Breast epithelium (tissue), 4 donors: ENCODE data around the gene MAP2K5. TPM values are rescaled to one million over a fixed set of nuclear protein-coding genes. Genes with fewer than 3 reads are reported as not detected.

ENCODE experiments used
- DNase-seq, 2 donors: peaks; one replicate each; pipeline ENCODE4 v3.0.0-alpha.2; 2019; ENCODE audit warnings: low spot score in 2 of 2
- H3K27ac ChIP-seq, 2 donors: fragments of 200-600 bp; sonication (generic) in 1 of 2; one replicate each; pipeline ENCODE4 v1.5.1; 2016 to 2019; ENCODE audit warnings: mild to moderate bottlenecking in 1 of 2
- H3K27me3 ChIP-seq, 2 donors: fragments of 200-600 bp; sonication (generic) in 1 of 2; one replicate each; pipeline versions ENCODE4 v1.5.1 to v1.6.0; 2017 to 2019; ENCODE audit warnings: control low read depth in 1 of 2, mild to moderate bottlenecking in 1 of 2
- H3K36me3 ChIP-seq: fragments of 200-600 bp; one replicate; pipeline ENCODE4 v1.5.1; 2019
- H3K4me1 ChIP-seq, 2 donors: fragments of 200-600 bp; sonication (generic); one replicate each; pipeline ENCODE4 v1.5.1; 2016 to 2019; ENCODE audit warnings: control low read depth in 1 of 2
- H3K4me3 ChIP-seq, 3 donors: fragments of 200-600 bp; sonication (generic); 1 replicate in 2 of 3; 2 replicates in 1 of 3; pipeline ENCODE4 v1.5.1; 2016 to 2019; ENCODE audit warnings: mild to moderate bottlenecking in 3 of 3, moderate library complexity in 2 of 3
- H3K9me3 ChIP-seq, 2 donors: fragments of 200-600 bp; sonication (generic) in 1 of 2; one replicate each; pipeline ENCODE4 v1.5.1; 2016 to 2019; ENCODE audit warnings: control low read depth in 1 of 2
- CTCF ChIP-seq, 3 donors: fragments of 450-650 bp; IDR thresholded peaks; one replicate each; pipeline ENCODE4 v1.5.1; 2016 to 2017; ENCODE audit warnings: antibody characterized with exemption in 3 of 3, mild to moderate bottlenecking in 3 of 3, moderate library complexity in 3 of 3
- POLR2A ChIP-seq: fragments of 450-650 bp; IDR thresholded peaks from one replicate; pipeline ENCODE4 v1.6.1; 2016; ENCODE audit warnings: antibody characterized with exemption, mild to moderate bottlenecking, moderate library complexity
- POLR2AphosphoS5 ChIP-seq, 3 donors: sonication (generic); formaldehyde crosslinking; IDR thresholded peaks; one replicate each; pipeline ENCODE4 v1.6.1; 2017; ENCODE audit warnings: antibody characterized with exemption in 3 of 3
- intact Hi-C: fragments of 100-400 bp; cut with DNase I; formaldehyde crosslinking; loops from one replicate; pipeline ENCODE4 v1.15.1; 2023; ENCODE audit warnings: low total_unique reads
- total RNA-seq, 3 donors: library from RNA; depleted of rRNA; stranded (reverse); fragments of >200 nt; gene quantifications; one replicate each; pipeline ENCODE4 v1.1.0, GENCODE V29; 2016

Gene MAP2K5
- total RNA-seq, 3 donors from 2014 or later = 13.8 to 15.1 (median 14.0) TPM

DNA sequence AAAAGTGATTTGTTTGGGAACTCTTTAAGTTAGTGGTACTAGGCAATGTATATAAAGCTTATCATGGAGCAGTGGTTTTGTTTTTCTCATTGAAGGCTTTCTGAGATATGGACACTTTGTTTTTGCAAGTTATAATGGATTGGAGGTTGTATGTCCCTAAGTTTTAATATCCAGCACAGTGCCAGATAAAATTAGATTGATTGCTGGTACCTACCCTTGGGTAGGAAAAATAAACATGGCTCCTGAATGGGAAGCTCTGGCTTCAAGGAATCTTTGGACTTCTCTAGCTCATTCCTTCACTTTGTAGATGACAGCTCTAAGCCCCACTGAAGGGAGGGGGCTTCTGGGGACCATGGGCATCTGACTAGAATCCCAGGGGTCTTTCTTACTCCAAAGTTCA, 201.1 kb downstream of the MAP2K5 start:
- Histone ChIP-seq H3K4me1 (no peaks in the 10 kb centered on the region), H3K36me3 (no peaks in the 10 kb centered on the region), H3K27ac (no peak overlapping the region), H3K9me3 (no peaks in the 10 kb centered on the region), H3K4me3 (no peak overlapping the region), H3K27me3 (no peaks in the 10 kb centered on the region)
- intact Hi-C loops = no loop called here
- no peak for TF ChIP-seq POLR2A
- no peak for TF ChIP-seq CTCF (IDR thresholded peaks at IDR 0.05)
- TF ChIP-seq POLR2AphosphoS5 (IDR thresholded peaks at IDR 0.05) = no peak
- DNase-seq = no peak

DNA sequence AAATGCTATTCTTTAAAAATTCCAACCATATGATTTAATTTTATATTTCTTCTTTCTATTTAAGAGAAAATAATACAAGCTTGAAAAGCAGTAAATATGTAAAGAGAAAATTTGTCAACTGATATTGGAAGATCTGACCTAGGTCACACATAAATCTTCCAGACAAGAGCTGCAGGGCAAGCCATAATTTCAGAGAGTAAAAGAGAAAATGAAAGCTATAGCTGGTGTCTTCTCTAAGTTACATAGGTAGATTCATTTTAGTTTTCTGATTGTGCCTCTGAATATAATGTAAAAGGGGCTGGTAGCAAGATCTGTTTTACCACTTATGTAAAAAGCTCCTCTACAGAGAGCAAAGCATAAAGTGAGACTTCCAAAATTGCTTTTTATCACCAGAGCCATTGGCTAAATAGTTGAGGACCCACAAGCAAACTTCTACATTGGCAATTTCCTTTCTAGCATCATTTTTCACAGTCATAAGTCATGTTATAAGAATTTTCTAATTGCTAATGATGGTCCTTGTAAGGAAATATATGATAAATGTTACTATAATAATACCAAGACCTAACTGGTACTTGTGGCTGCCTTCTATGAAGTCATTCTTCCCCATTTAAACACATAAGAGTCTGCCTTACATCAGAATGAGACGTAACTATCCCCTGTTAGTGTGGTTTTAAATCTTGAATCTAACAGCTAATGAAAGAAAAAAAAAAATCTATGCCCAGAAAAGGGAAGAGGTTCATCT, 202.0 kb downstream of the MAP2K5 start:
- Histone ChIP-seq H3K27ac (no peak overlapping the region), H3K4me3 (no peak overlapping the region), H3K36me3 (no peaks in the 10 kb centered on the region), H3K4me1 (no peaks in the 10 kb centered on the region), H3K27me3 (no peaks in the 10 kb centered on the region), H3K9me3 (no peaks in the 10 kb centered on the region)
- DNase-seq = no peak
- TF ChIP-seq POLR2A (no peak), CTCF (IDR thresholded peaks at IDR 0.05) (no peak), POLR2AphosphoS5 (IDR thresholded peaks at IDR 0.05) (no peak)
- intact Hi-C loops = no loop called here

- Histone ChIP-seq H3K4me3 (no peak overlapping the region), H3K36me3 (no peaks in the 10 kb centered on the region), H3K4me1 (no peaks in the 10 kb centered on the region), H3K27me3 (no peaks in the 10 kb centered on the region), H3K27ac (no peak overlapping the region), H3K9me3 (no peaks in the 10 kb centered on the region)
- intact Hi-C loops = no loop called here
- no peak for TF ChIP-seq POLR2A
- no peak for TF ChIP-seq CTCF (IDR thresholded peaks at IDR 0.05)
- TF ChIP-seq POLR2AphosphoS5 (IDR thresholded peaks at IDR 0.05) = no peak
- no peak for DNase-seq
Observed at GRCh38 chr15:67745073-67746006, 202.8 kb downstream of the MAP2K5 start.

DNA sequence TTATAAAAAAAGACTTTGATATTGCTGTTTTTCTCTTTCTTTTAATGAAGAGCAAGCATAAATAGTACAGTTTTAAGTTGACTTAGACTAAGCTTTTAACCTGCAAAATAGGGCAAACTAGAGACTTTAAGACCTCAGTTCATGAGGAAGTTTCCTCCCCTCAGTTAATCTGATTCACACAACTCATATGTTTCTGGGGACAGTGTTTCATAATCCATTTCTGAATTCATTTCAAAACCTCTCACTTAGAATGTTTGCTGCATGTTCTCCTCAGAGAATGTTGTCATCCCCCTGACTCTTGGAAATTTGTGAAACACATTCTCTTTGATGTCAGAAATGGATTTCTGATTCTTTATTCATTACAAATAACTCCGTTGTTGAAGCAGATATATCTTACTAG, 203.5 kb downstream of the MAP2K5 start:
- intact Hi-C loops = no loop called here
- no peak overlapping the region for H3K4me3 ChIP-seq
- peak overlapping the region in 1 of 2 donors; percentile 1 for H3K27ac ChIP-seq
- no peak for TF ChIP-seq CTCF (IDR thresholded peaks at IDR 0.05)
- H3K4me1 ChIP-seq = no peaks in the 10 kb centered on the region
- H3K27me3 ChIP-seq = no peaks in the 10 kb centered on the region
- H3K9me3 ChIP-seq = no peaks in the 10 kb centered on the region
- no peak for DNase-seq
- no peaks in the 10 kb centered on the region for H3K36me3 ChIP-seq

GRCh38 chr15:67746450-67746849, 203.9 kb downstream of the MAP2K5 start:
- DNase-seq = no peak
- Histone ChIP-seq H3K36me3 (no peaks in the 10 kb centered on the region), H3K27me3 (no peaks in the 10 kb centered on the region), H3K4me1 (no peaks in the 10 kb centered on the region), H3K27ac (peak overlapping the region in 1 of 2 donors; percentile 1), H3K4me3 (no peak overlapping the region), H3K9me3 (no peaks in the 10 kb centered on the region)
- TF ChIP-seq CTCF (IDR thresholded peaks at IDR 0.05) = no peak
- no peak for TF ChIP-seq POLR2A
- no peak for TF ChIP-seq POLR2AphosphoS5 (IDR thresholded peaks at IDR 0.05)
- intact Hi-C loops = no loop called here
